AG09319 (cell line): ENCODE measurements around the gene LTBR.

ENCODE experiments used
- DNase-seq: peaks from one replicate; pipeline ENCODE4 v3.0.0-alpha.2; 2010; ENCODE audit warnings: low read depth; ENCODE audit errors: extremely low read depth
- CTCF ChIP-seq: IDR thresholded peaks from 2 replicates; pipeline ENCODE4 v1.5.1; 2011; ENCODE audit warnings: low read depth, mild to moderate bottlenecking, inconsistent platforms, low read length, moderate library complexity

The LTBR gene

GRCh38 chr12:6376870-6377666 lies 6.9 kb upstream of the LTBR start:
- TF ChIP-seq CTCF: no peak
- DNase-seq: no peak

GRCh38 chr12:6377667-6377994 lies 6.3 kb upstream of the LTBR start:
- no peak for DNase-seq
- TF ChIP-seq CTCF: no peak

GRCh38 chr12:6378709-6379472 lies 5.1 kb upstream of the LTBR start:
- no peak for DNase-seq
- TF ChIP-seq CTCF: no peak

- no peak for DNase-seq
- no peak for TF ChIP-seq CTCF
These were observed 3.5 kb upstream of the LTBR start for GRCh38 chr12:6380141-6381121.

- DNase-seq: no peak
These were observed 1.6 kb upstream of the LTBR start for GRCh38 chr12:6382371-6382770.

GRCh38 chr12:6382982-6383381 lies 980 bp upstream of the LTBR start:
- no peak for DNase-seq

More at GRCh38 chr12:6382371-6382770, 1.6 kb upstream of the LTBR start:
- no peak for TF ChIP-seq CTCF

More at GRCh38 chr12:6382982-6383381, 980 bp upstream of the LTBR start:
- no peak for TF ChIP-seq CTCF
